Inferior parietal cortex (tissue), 1 donor: Measurements from ENCODE around the gene CLIC3.
"Not testable (repeated sequence)": the region's sequence is repeated elsewhere in the genome, so short reads cannot be mapped to it uniquely, and the experiment has no call there.

Source experiments
- DNase-seq: peaks from one replicate; pipeline ENCODE4 v3.0.0-alpha.2; 2016; ENCODE audit errors: extremely low spot score

CLIC3 gene

GRCh38 chr9:137017071-137017470 is 20.7 kb upstream of the CLIC3 start:
- no peak for DNase-seq

- DNase-seq, result no peak
Observed at GRCh38 chr9:137016436-137016835, 20.1 kb upstream of the CLIC3 start.

- no peak for DNase-seq
Observed at GRCh38 chr9:137015976-137016375, 19.6 kb upstream of the CLIC3 start.

- DNase-seq, result no peak
Observed at GRCh38 chr9:137015540-137015930, 19.2 kb upstream of the CLIC3 start.

- DNase-seq, result no peak
Observed at GRCh38 chr9:137014776-137015539, 18.6 kb upstream of the CLIC3 start.

- DNase-seq, result no peak
Observed at GRCh38 chr9:137014166-137014565, 17.8 kb upstream of the CLIC3 start.

GRCh38 chr9:137013571-137013940 is 17.2 kb upstream of the CLIC3 start:
- DNase-seq, result no peak

- no peak for DNase-seq
Observed at GRCh38 chr9:137012694-137013570, 16.6 kb upstream of the CLIC3 start.

- no peak for DNase-seq
Observed at GRCh38 chr9:137011907-137012675, 15.7 kb upstream of the CLIC3 start.

GRCh38 chr9:137011156-137011555 is 14.8 kb upstream of the CLIC3 start:
- DNase-seq, result no peak

GRCh38 chr9:137009938-137010732 is 13.8 kb upstream of the CLIC3 start:
- no peak for DNase-seq

- DNase-seq, result no peak
Observed at GRCh38 chr9:137009217-137009616, 12.8 kb upstream of the CLIC3 start.

GRCh38 chr9:137008312-137008711 is 11.9 kb upstream of the CLIC3 start:
- no peak for DNase-seq

GRCh38 chr9:137007816-137008270 is 11.5 kb upstream of the CLIC3 start:
- DNase-seq, result no peak

- DNase-seq, result no peak
Observed at GRCh38 chr9:137007108-137007815, 10.9 kb upstream of the CLIC3 start.

- DNase-seq, result no peak
Observed at GRCh38 chr9:137006116-137007003, 10.0 kb upstream of the CLIC3 start.

- not testable (repeated sequence) for DNase-seq
Observed at GRCh38 chr9:137004285-137004684, 7.9 kb upstream of the CLIC3 start.

- DNase-seq, result no peak
Observed at GRCh38 chr9:137002646-137003041, 6.3 kb upstream of the CLIC3 start.

GRCh38 chr9:137001857-137002645 is 5.7 kb upstream of the CLIC3 start:
- DNase-seq, result no peak
